Keratinocyte (primary cell): ENCODE results near the gene DBF4B. TPM values are rescaled to one million over a fixed set of nuclear protein-coding genes. Genes with fewer than 3 reads are reported as not detected.

Experiments used
- DNase-seq: peaks from one replicate; pipeline ENCODE4 v3.0.0-alpha.2; 2011; ENCODE audit warnings: low read depth, missing footprints, low spot score
- FAIRE-seq: peaks from 2 replicates; lab custom pipeline; 2011; peaks lifted over from hg19 to GRCh38; lab: Jason Lieb, UNC
- H2AFZ ChIP-seq: 2 replicates; pipeline ENCODE4 v1.6.0; 2012; ENCODE audit warnings: low read length, control low read depth, inconsistent platforms; ENCODE audit not compliant: control insufficient read depth
- H3K27ac ChIP-seq: 2 replicates; pipeline ENCODE4 v1.5.1; 2011; ENCODE audit warnings: low read length; ENCODE audit not compliant: control insufficient read depth, insufficient read depth
- H3K27me3 ChIP-seq: 3 replicates; pipeline ENCODE4 v1.6.0; 2011; ENCODE audit warnings: low read length; ENCODE audit not compliant: control insufficient read depth, insufficient read depth; ENCODE audit errors: extremely low read depth
- H3K36me3 ChIP-seq, 2 experiments: 2 replicates in 1 of 2; 3 replicates in 1 of 2; pipeline ENCODE4 v1.5.1; 2011; ENCODE audit warnings: low read length in 2 of 2, mild to moderate bottlenecking in 1 of 2; ENCODE audit not compliant: control insufficient read depth in 2 of 2, insufficient read depth in 2 of 2; ENCODE audit errors: extremely low read depth in 1 of 2
- H3K4me1 ChIP-seq: 3 replicates; pipeline ENCODE4 v1.5.1; 2011; ENCODE audit warnings: low read length; ENCODE audit not compliant: control insufficient read depth, insufficient read depth; ENCODE audit errors: extremely low read depth
- H3K4me2 ChIP-seq: 3 replicates; pipeline ENCODE4 v1.6.0; 2011; ENCODE audit warnings: low read depth, low read length; ENCODE audit not compliant: control insufficient read depth, insufficient read depth; ENCODE audit errors: extremely low read depth
- H3K4me3 ChIP-seq, 3 experiments: fragments of 200-600 bp in 1 of 3; sonication (generic) in 1 of 3; 2 replicates in 2 of 3; 3 replicates in 1 of 3; pipeline ENCODE4 v1.5.1; 2011 to 2016; ENCODE audit warnings: low read length in 3 of 3, mild to moderate bottlenecking in 3 of 3, control low read depth in 2 of 3, inconsistent platforms in 1 of 3, low read depth in 1 of 3, mixed read lengths in 1 of 3, mixed run types in 1 of 3, moderate library complexity in 1 of 3; ENCODE audit not compliant: control insufficient read depth in 2 of 3, insufficient read depth in 2 of 3; ENCODE audit errors: extremely low read depth in 1 of 3
- H3K79me2 ChIP-seq: 2 replicates; pipeline ENCODE4 v1.6.0; 2012; ENCODE audit warnings: low read length; ENCODE audit not compliant: control insufficient read depth, insufficient read depth
- H3K9ac ChIP-seq: 3 replicates; pipeline ENCODE4 v1.6.0; 2011; ENCODE audit warnings: low read length; ENCODE audit not compliant: control insufficient read depth, insufficient read depth; ENCODE audit errors: extremely low read depth
- H3K9me1 ChIP-seq: 3 replicates; pipeline ENCODE4 v1.6.0; 2011; ENCODE audit warnings: low read length; ENCODE audit not compliant: control insufficient read depth, insufficient read depth; ENCODE audit errors: extremely low read depth
- H3K9me3 ChIP-seq: 2 replicates; pipeline ENCODE4 v1.5.1; 2012; ENCODE audit warnings: low read depth, low read length; ENCODE audit not compliant: control insufficient read depth
- H4K20me1 ChIP-seq: 3 replicates; pipeline ENCODE4 v1.6.0; 2011; ENCODE audit warnings: low read length; ENCODE audit not compliant: control insufficient read depth, insufficient read depth; ENCODE audit errors: extremely low read depth
- CTCF ChIP-seq, 3 experiments: IDR thresholded peaks in 1 of 3; conservative IDR thresholded peaks in 1 of 3; optimal IDR thresholded peaks in 1 of 3; 2 replicates in 2 of 3; 3 replicates in 1 of 3; pipeline versions ENCODE3 to v1.5.1; 2011; ENCODE audit warnings: low read length in 3 of 3, mild to moderate bottlenecking in 3 of 3, moderate library complexity in 2 of 3, control low read depth in 1 of 3, inconsistent platforms in 1 of 3; ENCODE audit not compliant: insufficient read depth in 2 of 3; ENCODE audit errors: extremely low read depth in 1 of 3
- EZH2 ChIP-seq: IDR thresholded peaks from one replicate; pipeline ENCODE4 v1.6.1; 2012; ENCODE audit warnings: inconsistent platforms, mild to moderate bottlenecking, low read length, moderate library complexity
- dilution Hi-C: fragments of 300-500 bp; cut with MboI; formaldehyde crosslinking; loops from one replicate; pipeline ENCODE4 v1.7.0; 2020; ENCODE audit warnings: low sequenced_read_pairs; ENCODE audit not compliant: extremely low pct_ligation_motif_present
- polyA plus RNA-seq, 5 experiments: library from polyadenylated mRNA; depleted of rRNA in 3 of 5; stranded (reverse) in 3 of 5; stranded (forward) in 1 of 5; unstranded in 1 of 5; fragments of >200 nt; gene quantifications; 1 replicate in 1 of 5; 2 replicates in 3 of 5; 3 replicates in 1 of 5; pipeline versions ENCODE4 v1.2.1 to v1.2.3, GENCODE V29; 2011 to 2012; ENCODE audit warnings: missing spikeins in 2 of 5, low read depth in 1 of 5, low replicate concordance in 1 of 5

DBF4B gene
- polyA plus RNA-seq, 1 donor (not counting 4 experiments of a cell fraction or from before 2014, with no cell fraction given) = 4.0 TPM

GRCh38 chr17:44778656-44779210, 70.3 kb downstream of the DBF4B start:
- Histone ChIP-seq H3K79me2 (no peaks in the 10 kb centered on the region), H3K9me1 (no peaks in the 10 kb centered on the region), H3K27ac (no peak overlapping the region), H3K9me3 (no peaks in the 10 kb centered on the region), H3K4me2 (peak overlapping the region; percentile 91), H4K20me1 (no peaks in the 10 kb centered on the region), H3K4me3 (peak overlapping the region in 1 of 3 experiments; percentile 65), H3K36me3 (no peaks in the 10 kb centered on the region), H3K4me1 (peaks cover 18% of the 10 kb centered on the region), H2AFZ (no peak overlapping the region), H3K9ac (no peak overlapping the region), H3K27me3 (peaks cover 18% of the 10 kb centered on the region)
- FAIRE-seq (no peak), DNase-seq (no peak)
- TF ChIP-seq EZH2 (no peak), CTCF (optimal IDR thresholded peaks at IDR 0.05 in 1 of 3, IDR thresholded peaks at IDR 0.05 in 1 of 3, conservative IDR thresholded peaks at IDR 0.05 in 1 of 3; ENCODE audit: extremely low read depth in 1 of 3, insufficient read depth in 2 of 3, low read length in 3 of 3) (no peak)
- dilution Hi-C loops = no loop called here

GRCh38 chr17:44779211-44780025, 71.0 kb downstream of the DBF4B start:
- DNase-seq (no peak), FAIRE-seq (peak; percentile 26)
- Histone ChIP-seq H3K4me2 (peak overlapping the region; percentile 91), H3K79me2 (no peaks in the 10 kb centered on the region), H3K9me3 (no peaks in the 10 kb centered on the region), H3K4me1 (peaks cover 17% of the 10 kb centered on the region), H4K20me1 (no peaks in the 10 kb centered on the region), H3K4me3 (peak overlapping the region; percentile 33 to 65 (median 42)), H2AFZ (peak overlapping the region; percentile 89), H3K27me3 (peaks cover 13% of the 10 kb centered on the region), H3K9ac (peak overlapping the region; percentile 56), H3K9me1 (no peaks in the 10 kb centered on the region), H3K36me3 (no peaks in the 10 kb centered on the region), H3K27ac (no peak overlapping the region)
- dilution Hi-C loops = no loop called here
- TF ChIP-seq CTCF (optimal IDR thresholded peaks at IDR 0.05 in 1 of 3, IDR thresholded peaks at IDR 0.05 in 1 of 3, conservative IDR thresholded peaks at IDR 0.05 in 1 of 3; ENCODE audit: extremely low read depth in 1 of 3, insufficient read depth in 2 of 3, low read length in 3 of 3) = peak; percentile 88 to 95 (median 92)
- TF ChIP-seq EZH2 = no peak
